ENCODE data around the gene ATR. TPM values are rescaled to one million over a fixed set of nuclear protein-coding genes. Genes with fewer than 3 reads are reported as not detected.
A peak's percentile ranks its signal among the peaks of the same experiment; 100 is the strongest.

Gene ATR
- total RNA-seq, 1 experiment from 2014 or later, result 15.6 TPM

DNA sequence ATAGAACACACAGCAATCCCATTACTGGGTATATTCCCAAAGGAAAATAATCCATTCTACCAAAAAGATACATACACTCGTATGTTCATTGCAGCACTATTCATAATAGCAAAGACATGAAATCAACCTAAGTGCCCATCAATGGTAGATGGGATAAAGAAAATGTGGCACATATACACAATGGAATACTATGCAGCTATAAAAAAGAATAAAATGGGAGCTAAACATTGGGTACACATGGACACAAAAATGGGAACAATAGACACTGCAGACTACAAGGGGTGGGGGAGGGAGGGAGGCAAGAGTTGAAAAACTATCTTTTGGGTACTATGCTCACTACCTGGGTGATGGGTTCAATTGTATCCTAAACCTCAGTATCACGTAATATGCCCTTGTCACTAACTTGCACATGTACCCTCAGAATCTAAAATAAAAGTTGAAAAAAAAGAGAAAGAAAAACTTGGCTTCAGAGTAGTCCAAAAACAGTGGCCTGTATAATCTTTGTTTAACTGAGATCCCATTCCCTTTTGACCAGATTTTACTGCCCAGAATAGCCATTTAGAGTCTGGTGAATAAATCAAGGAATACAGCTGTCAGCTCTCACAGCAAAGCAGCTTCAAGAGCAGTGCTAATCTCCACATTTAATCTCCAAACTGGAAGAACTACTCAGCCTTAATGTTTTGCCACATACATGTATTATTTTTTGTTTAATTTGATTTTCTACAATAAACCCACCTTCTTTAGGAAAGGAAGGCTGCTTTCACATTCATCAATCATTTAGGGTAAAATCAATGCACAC lies 76.1 kb downstream of the ATR start:
- no peaks in the 10 kb centered on the region for H3K9me2 ChIP-seq (replicated peaks; ENCODE audit: low read length)
- TF ChIP-seq, protein P1, sequence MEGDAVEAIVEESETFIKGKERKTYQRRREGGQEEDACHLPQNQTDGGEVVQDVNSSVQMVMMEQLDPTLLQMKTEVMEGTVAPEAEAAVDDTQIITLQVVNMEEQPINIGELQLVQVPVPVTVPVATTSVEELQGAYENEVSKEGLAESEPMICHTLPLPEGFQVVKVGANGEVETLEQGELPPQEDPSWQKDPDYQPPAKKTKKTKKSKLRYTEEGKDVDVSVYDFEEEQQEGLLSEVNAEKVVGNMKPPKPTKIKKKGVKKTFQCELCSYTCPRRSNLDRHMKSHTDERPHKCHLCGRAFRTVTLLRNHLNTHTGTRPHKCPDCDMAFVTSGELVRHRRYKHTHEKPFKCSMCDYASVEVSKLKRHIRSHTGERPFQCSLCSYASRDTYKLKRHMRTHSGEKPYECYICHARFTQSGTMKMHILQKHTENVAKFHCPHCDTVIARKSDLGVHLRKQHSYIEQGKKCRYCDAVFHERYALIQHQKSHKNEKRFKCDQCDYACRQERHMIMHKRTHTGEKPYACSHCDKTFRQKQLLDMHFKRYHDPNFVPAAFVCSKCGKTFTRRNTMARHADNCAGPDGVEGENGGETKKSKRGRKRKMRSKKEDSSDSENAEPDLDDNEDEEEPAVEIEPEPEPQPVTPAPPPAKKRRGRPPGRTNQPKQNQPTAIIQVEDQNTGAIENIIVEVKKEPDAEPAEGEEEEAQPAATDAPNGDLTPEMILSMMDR (conservative IDR thresholded peaks at IDR 0.05; ENCODE audit: low read depth, low read length), result no peak
- peaks cover 21% of the 10 kb centered on the region for H3K4me1 ChIP-seq (ENCODE audit: insufficient read depth, low read length)
- DNase-seq (no peak), ATAC-seq (no peak)
- H3K9me3 ChIP-seq (ENCODE audit: low read length), result no peaks in the 10 kb centered on the region
- no peaks in the 10 kb centered on the region for H3F3A ChIP-seq (ENCODE audit: low read length, unreplicated experiment)
- H4K20me1 ChIP-seq (ENCODE audit: low read length), result no peaks in the 10 kb centered on the region
- CTCF ChIA-PET, result no interaction called here
- H2AFZ ChIP-seq (ENCODE audit: low read length), result no peak overlapping the region
- no peak overlapping the region for H3K9ac ChIP-seq (ENCODE audit: low read length)
- intact Hi-C loops (cut with micrococcal nuclease), result no loop called here
- no peak overlapping the region for H3K4me2 ChIP-seq (ENCODE audit: low read length)
- H3K27me3 ChIP-seq (ENCODE audit: low read length), result no peaks in the 10 kb centered on the region
- H3K27ac ChIP-seq (ENCODE audit: low read length), result no peak overlapping the region
- no peaks in the 10 kb centered on the region for H3K79me2 ChIP-seq (ENCODE audit: low read length)
- POLR2A ChIA-PET (ENCODE audit: unreplicated experiment), result no interaction called here
- no TSS peak for BruUV-seq (replicated peaks)
- H3K36me3 ChIP-seq (ENCODE audit: low read depth, low read length), result no peaks in the 10 kb centered on the region; the same call in 1 of the 2 replicates
- no peak overlapping the region for H3K4me3 ChIP-seq (ENCODE audit: low read length)

DNA sequence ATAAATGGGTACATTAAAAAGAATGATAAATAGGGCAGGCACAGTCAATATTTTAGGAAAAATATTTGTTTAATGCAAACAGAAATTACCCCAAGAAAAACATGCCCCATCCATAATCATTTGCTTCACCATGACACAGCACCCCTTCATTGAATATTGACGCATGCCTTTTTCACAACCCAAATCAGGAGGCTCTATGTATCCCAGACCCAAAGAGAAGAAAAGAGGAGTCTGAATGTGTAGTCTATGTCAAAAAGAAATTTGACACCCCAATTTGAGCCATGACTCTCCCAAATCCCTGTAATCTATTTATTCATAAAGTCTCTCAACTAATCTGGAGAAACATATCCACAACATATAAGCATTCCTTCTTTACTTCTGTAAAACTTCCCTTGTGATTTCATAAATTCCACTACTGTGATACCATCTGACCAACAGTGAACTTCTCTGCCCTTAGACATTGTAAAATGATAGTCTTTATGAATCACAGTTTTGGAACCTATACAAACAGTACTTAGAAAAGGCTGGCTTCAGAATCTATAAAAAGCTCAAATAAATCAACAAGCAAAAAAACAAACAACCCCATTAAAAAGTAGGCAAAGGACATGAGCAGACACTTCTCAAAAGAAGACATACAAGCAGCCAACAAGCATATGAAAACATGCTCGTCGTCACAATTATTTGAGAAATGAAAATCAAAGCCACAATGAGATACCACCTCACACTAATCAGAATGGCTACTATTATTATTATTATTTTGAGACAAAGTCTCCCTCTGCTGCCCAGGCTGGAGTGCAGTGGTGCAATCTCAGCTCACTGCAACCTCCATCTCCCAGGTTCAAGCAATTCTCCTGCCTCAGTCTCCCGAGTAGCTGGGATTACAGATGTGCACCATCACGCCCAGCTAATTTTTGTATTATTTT lies 77.3 kb downstream of the ATR start:
- TF ChIP-seq, protein P1 (conservative IDR thresholded peaks at IDR 0.05; ENCODE audit: low read depth, low read length), result no peak
- TF ChIP-seq EZH2phosphoT487 (IDR thresholded peaks at IDR 0.05; ENCODE audit: borderline replicate concordance, low read length) (no peak), EZH2 (IDR thresholded peaks at IDR 0.05; ENCODE audit: low read length, unreplicated experiment) (no peak)
- H3K27me3 ChIP-seq (ENCODE audit: low read length), result no peaks in the 10 kb centered on the region
- H3K27ac ChIP-seq (ENCODE audit: low read length), result peak overlapping the region; percentile 79
- H3K4me3 ChIP-seq (ENCODE audit: low read length), result no peak overlapping the region
- peak overlapping the region; percentile 66 for H3K4me2 ChIP-seq (ENCODE audit: low read length)
- H2AFZ ChIP-seq (ENCODE audit: low read length), result no peak overlapping the region
- no peaks in the 10 kb centered on the region for H3F3A ChIP-seq (ENCODE audit: low read length, unreplicated experiment)
- DNase-seq, result peak; percentile 88
- H3K36me3 ChIP-seq (ENCODE audit: low read depth, low read length), result no peaks in the 10 kb centered on the region; the same call in 1 of the 2 replicates
- no peaks in the 10 kb centered on the region for H3K9me2 ChIP-seq (replicated peaks; ENCODE audit: low read length)
- no peaks in the 10 kb centered on the region for H3K79me2 ChIP-seq (ENCODE audit: low read length)
- H3K4me1 ChIP-seq (ENCODE audit: insufficient read depth, low read length), result peaks cover 21% of the 10 kb centered on the region
- H3K9ac ChIP-seq (ENCODE audit: low read length), result peak overlapping the region; percentile 6; the same call in 1 of the 2 replicates
- peak; percentile 94 for ATAC-seq
- H3K9me3 ChIP-seq (ENCODE audit: low read length), result no peaks in the 10 kb centered on the region
- no TSS peak for BruUV-seq (replicated peaks)
- intact Hi-C loops (cut with micrococcal nuclease), result loop anchor here (2.0 kb wide), 1 partner anchor 54 kb away; no protein-coding TSS in a partner anchor
- ChIA-PET CTCF (interaction anchor here (0.5 to 1.0 kb wide), 2 partner anchors 19 to 127 kb away, joined by 4 read pairs; no protein-coding TSS in a partner anchor), POLR2A (ENCODE audit: unreplicated experiment) (no interaction called here)
- H4K20me1 ChIP-seq (ENCODE audit: low read length), result no peaks in the 10 kb centered on the region
